ENCODE results near the gene OR6J1.

DNA sequence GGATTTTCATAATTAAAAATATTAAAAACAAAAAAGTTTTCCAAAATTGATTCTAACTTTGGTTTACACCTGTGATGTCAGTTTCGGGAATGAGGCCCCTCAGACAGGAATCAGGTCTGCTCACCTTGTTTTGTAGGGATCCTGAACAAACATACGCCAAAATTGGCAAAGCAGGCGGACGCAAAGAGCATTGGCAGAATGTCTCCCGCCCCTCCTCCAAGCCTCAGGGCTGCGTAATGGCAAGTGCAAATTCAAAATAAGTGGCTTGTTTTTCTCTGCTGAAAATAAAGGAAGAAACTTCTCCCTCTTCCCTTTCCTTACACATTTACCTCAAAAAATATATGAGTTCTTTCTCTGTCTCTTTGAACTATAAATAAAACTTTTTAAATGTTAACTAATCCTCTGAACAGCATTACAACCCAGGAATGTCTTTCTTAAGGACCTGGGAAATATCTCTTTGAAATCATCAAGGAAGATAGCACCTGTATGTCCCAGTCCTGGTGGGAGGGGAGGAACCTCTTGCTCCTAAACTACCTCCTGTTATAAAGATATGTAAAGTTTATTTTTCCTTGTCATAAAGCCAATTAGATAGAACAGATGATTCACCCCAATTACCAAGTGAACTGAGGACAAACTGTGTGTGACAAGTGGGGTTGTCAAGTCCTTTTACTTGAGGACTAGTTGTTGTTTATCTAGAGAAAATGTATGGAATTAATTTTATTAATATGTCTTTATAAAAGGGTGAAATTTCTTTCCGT, 16.5 kb downstream of the OR6J1 start:
- TF ChIP-seq EZH2 (optimal IDR thresholded peaks at IDR 0.05; ENCODE audit: low read depth, low read length): no peak
- no peak for TF ChIP-seq CTCF (IDR thresholded peaks at IDR 0.05; ENCODE audit: low read length)

Measured in MM.1S (cell line).